ENCODE results near the gene AIFM3.

AIFM3 gene

DNA sequence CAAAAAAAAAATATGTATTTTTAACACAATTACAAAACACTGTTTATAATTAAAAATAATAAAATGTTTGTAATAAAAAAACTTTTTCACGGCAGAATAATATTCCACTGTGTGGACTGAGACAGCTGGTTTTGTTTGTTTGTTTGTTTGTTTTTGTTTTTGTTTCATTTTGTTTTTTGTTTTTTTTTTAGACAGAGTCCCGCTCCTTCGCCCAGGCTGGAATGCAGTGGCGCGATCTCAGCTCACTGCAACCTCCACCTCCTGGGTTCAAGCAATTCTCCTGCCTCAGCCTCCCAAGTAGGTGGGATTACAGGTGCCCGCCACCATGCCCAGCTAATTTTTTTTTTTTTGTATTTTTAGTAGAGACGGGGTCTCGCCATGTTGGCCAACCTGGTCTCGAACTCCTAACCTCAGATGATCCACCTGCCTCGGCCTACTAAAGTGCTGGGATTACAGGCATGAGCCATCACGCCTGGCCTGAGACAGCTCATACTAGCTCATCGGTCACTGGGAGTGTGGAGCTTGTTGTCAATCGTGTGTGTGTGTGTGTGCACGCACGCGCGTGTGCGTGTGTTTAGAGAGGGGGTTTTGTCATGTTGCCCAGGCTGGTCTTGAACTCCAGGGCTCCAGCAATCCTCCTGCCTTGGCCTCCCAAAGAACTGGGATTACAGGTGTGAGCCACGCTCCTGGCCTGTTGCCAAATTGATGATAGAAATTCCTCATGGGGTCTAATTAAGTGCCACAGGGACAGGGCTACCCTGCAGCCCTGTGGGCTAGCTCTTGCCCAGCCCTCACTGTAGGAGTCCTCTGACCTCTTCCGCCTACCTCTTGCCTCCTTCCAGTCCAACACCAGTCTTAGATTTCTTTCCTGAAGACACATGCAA is 7.2 kb upstream of the AIFM3 start:
- TF ChIP-seq, protein P1, sequence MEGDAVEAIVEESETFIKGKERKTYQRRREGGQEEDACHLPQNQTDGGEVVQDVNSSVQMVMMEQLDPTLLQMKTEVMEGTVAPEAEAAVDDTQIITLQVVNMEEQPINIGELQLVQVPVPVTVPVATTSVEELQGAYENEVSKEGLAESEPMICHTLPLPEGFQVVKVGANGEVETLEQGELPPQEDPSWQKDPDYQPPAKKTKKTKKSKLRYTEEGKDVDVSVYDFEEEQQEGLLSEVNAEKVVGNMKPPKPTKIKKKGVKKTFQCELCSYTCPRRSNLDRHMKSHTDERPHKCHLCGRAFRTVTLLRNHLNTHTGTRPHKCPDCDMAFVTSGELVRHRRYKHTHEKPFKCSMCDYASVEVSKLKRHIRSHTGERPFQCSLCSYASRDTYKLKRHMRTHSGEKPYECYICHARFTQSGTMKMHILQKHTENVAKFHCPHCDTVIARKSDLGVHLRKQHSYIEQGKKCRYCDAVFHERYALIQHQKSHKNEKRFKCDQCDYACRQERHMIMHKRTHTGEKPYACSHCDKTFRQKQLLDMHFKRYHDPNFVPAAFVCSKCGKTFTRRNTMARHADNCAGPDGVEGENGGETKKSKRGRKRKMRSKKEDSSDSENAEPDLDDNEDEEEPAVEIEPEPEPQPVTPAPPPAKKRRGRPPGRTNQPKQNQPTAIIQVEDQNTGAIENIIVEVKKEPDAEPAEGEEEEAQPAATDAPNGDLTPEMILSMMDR (IDR thresholded peaks at IDR 0.05) = no peak
- Histone ChIP-seq H3K4me3 (ENCODE audit: low read depth, low read length) (no peak overlapping the region), H3K79me2 (no peaks in the 10 kb centered on the region), H3K27me3 (ENCODE audit: control insufficient read depth, insufficient read depth, low read length) (no peaks in the 10 kb centered on the region), H3K27ac (no peak overlapping the region), H3K36me3 (ENCODE audit: control insufficient read depth, insufficient read depth, low read length) (no peaks in the 10 kb centered on the region), H3K4me2 (ENCODE audit: low read length) (no peak overlapping the region), H2AFZ (no peak overlapping the region), H3K4me1 (no peaks in the 10 kb centered on the region), H3K9ac (no peak overlapping the region), H3K9me3 (ENCODE audit: control insufficient read depth, low read length) (no peaks in the 10 kb centered on the region)

DNA sequence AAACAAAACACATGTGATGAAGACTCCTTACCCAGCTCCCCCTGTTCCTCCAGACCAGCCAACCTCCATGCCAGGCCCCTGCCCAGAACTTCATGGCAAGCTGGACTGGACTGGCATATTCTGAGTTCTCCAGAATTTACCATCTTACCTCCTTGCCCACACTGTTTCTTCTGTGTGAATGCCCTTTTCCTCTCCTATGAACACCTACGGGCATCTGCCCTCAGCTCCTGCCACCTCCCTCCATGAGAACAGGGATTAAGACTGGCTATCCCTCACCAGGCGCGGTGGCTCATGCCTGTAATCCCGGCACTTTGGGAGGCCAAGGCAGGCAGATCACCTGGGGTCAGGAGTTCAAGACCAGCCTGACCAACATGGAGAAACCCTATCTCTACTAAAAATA is 6.4 kb upstream of the AIFM3 start:
- no peak overlapping the region for H3K9ac ChIP-seq
- H3K27me3 ChIP-seq (ENCODE audit: control insufficient read depth, insufficient read depth, low read length) = no peaks in the 10 kb centered on the region
- no peaks in the 10 kb centered on the region for H3K9me3 ChIP-seq (ENCODE audit: control insufficient read depth, low read length)
- H3K4me2 ChIP-seq (ENCODE audit: low read length) = no peak overlapping the region
- no peaks in the 10 kb centered on the region for H3K4me1 ChIP-seq
- no peak overlapping the region for H3K27ac ChIP-seq
- H2AFZ ChIP-seq = no peak overlapping the region
- H3K79me2 ChIP-seq = no peaks in the 10 kb centered on the region
- H3K4me3 ChIP-seq (ENCODE audit: low read depth, low read length) = no peak overlapping the region
- TF ChIP-seq, protein P1 (IDR thresholded peaks at IDR 0.05) = no peak
- no peaks in the 10 kb centered on the region for H3K36me3 ChIP-seq (ENCODE audit: control insufficient read depth, insufficient read depth, low read length)

- Histone ChIP-seq H2AFZ (no peak overlapping the region), H3K9ac (no peak overlapping the region), H3K36me3 (ENCODE audit: control insufficient read depth, insufficient read depth, low read length) (no peaks in the 10 kb centered on the region), H3K4me1 (no peaks in the 10 kb centered on the region), H3K27ac (no peak overlapping the region), H3K4me2 (ENCODE audit: low read length) (no peak overlapping the region), H3K27me3 (ENCODE audit: control insufficient read depth, insufficient read depth, low read length) (no peaks in the 10 kb centered on the region), H3K9me3 (ENCODE audit: control insufficient read depth, low read length) (no peaks in the 10 kb centered on the region), H3K4me3 (ENCODE audit: low read depth, low read length) (no peak overlapping the region), H3K79me2 (no peaks in the 10 kb centered on the region)
- TF ChIP-seq, protein P1 (IDR thresholded peaks at IDR 0.05) = no peak
These were observed 4.5 kb upstream of the AIFM3 start for GRCh38 chr22:20962491-20962945.

GRCh38 chr22:20963201-20964052 is 3.6 kb upstream of the AIFM3 start:
- Histone ChIP-seq H3K4me3 (ENCODE audit: low read depth, low read length) (no peak overlapping the region), H3K9me3 (ENCODE audit: control insufficient read depth, low read length) (no peaks in the 10 kb centered on the region), H3K4me2 (ENCODE audit: low read length) (no peak overlapping the region), H3K79me2 (no peaks in the 10 kb centered on the region), H3K36me3 (ENCODE audit: control insufficient read depth, insufficient read depth, low read length) (no peaks in the 10 kb centered on the region), H2AFZ (no peak overlapping the region), H3K4me1 (no peaks in the 10 kb centered on the region), H3K27ac (no peak overlapping the region), H3K27me3 (ENCODE audit: control insufficient read depth, insufficient read depth, low read length) (no peaks in the 10 kb centered on the region), H3K9ac (no peak overlapping the region)
- TF ChIP-seq, protein P1 (IDR thresholded peaks at IDR 0.05) = no peak
